Common myeloid progenitor, CD34-positive (primary cell): ENCODE data around the gene BFSP1.
A peak's percentile ranks its signal among the peaks of the same experiment; 100 is the strongest.

Experiments
- CTCF ChIA-PET: fragments of 350-600 bp; sonication (Branson Sonifier 250); formaldehyde crosslinking; loops from one replicate; lab custom pipeline; 2021; ENCODE audit warnings: antibody characterized with exemption; lab: Charles Lee
- POLR2A ChIA-PET: fragments of 350-600 bp; sonication (Branson Sonifier 250); formaldehyde crosslinking; loops from one replicate; lab custom pipeline; 2021; ENCODE audit warnings: antibody characterized with exemption; lab: Charles Lee
- DNase-seq, 3 donors: peaks; one replicate each; pipeline versions ENCODE4 v3.0.0 to v3.0.0-alpha.2; 2013
- H3K27ac ChIP-seq, 2 experiments: 1 replicate in 1 of 2; 2 replicates in 1 of 2; pipeline ENCODE4 v1.7.0; 2013; ENCODE audit warnings: inconsistent platforms in 2 of 2, low read length in 2 of 2, mild to moderate bottlenecking in 2 of 2, low read depth in 1 of 2, moderate library complexity in 1 of 2; ENCODE audit not compliant: severe bottlenecking in 2 of 2, insufficient read depth in 1 of 2, poor library complexity in 1 of 2
- H3K27me3 ChIP-seq, 5 experiments: replicated peaks in 2 of 5; 1 replicate in 3 of 5; 2 replicates in 2 of 5; pipeline versions ENCODE4 v1.6.1 to v1.7.0; 2013; ENCODE audit warnings: low read length in 4 of 5, mild to moderate bottlenecking in 2 of 5, moderate library complexity in 2 of 5, inconsistent platforms in 1 of 5; ENCODE audit not compliant: insufficient read depth in 5 of 5, control insufficient read depth in 4 of 5
- H3K36me3 ChIP-seq, 4 experiments: 1 replicate in 2 of 4; 2 replicates in 2 of 4; pipeline versions ENCODE4 v1.6.1 to v1.7.0; 2013; ENCODE audit warnings: low read length in 3 of 4, control low read depth in 1 of 4, mild to moderate bottlenecking in 1 of 4; ENCODE audit not compliant: control insufficient read depth in 4 of 4, insufficient read depth in 4 of 4
- H3K4me1 ChIP-seq, 4 experiments: 1 replicate in 3 of 4; 2 replicates in 1 of 4; pipeline versions ENCODE4 v1.6.1 to v1.7.1; 2013; ENCODE audit warnings: low read length in 3 of 4, mild to moderate bottlenecking in 3 of 4, control low read depth in 1 of 4, inconsistent platforms in 1 of 4, moderate library complexity in 1 of 4; ENCODE audit not compliant: control insufficient read depth in 4 of 4, insufficient read depth in 4 of 4; ENCODE audit errors: control extremely low read depth in 1 of 4
- H3K4me3 ChIP-seq, 7 experiments: 1 replicate in 4 of 7; 2 replicates in 3 of 7; pipeline versions ENCODE4 v1.5.1 to v1.7.0; 2013; ENCODE audit warnings: mild to moderate bottlenecking in 7 of 7, low read length in 6 of 7, moderate library complexity in 6 of 7, inconsistent platforms in 2 of 7, low read depth in 2 of 7, control low read depth in 1 of 7; ENCODE audit not compliant: insufficient read depth in 4 of 7, control insufficient read depth in 1 of 7; ENCODE audit errors: extremely low read depth in 1 of 7
- H3K9me3 ChIP-seq, 5 experiments: 1 replicate in 4 of 5; 2 replicates in 1 of 5; pipeline versions ENCODE4 v1.6.1 to v1.7.1; 2013; ENCODE audit warnings: low read length in 4 of 5, mild to moderate bottlenecking in 2 of 5, inconsistent platforms in 1 of 5, low read depth in 1 of 5, moderate library complexity in 1 of 5; ENCODE audit not compliant: control insufficient read depth in 4 of 5, insufficient read depth in 2 of 5; ENCODE audit errors: control extremely low read depth in 1 of 5
- WGBS: methylation state at CpG from one replicate; pipeline ENCODE4 v1.1.5; 2013; ENCODE audit not compliant: insufficient coverage; 5-methylcytosine and 5-hydroxymethylcytosine counted together

Gene BFSP1

GRCh38 chr20:17468073-17468840 is 62.9 kb downstream of the BFSP1 start:
- Histone ChIP-seq H3K4me1 (no peaks in the 10 kb centered on the region), H3K27me3 (peaks cover 0 to 3% (median 0%) of the 10 kb centered on the region in 5 experiments), H3K4me3 (no peak overlapping the region), H3K9me3 (no peaks in the 10 kb centered on the region), H3K36me3 (no peaks in the 10 kb centered on the region), H3K27ac (no peak overlapping the region)
- DNase-seq, result no peak
- POLR2A ChIA-PET, result no interaction called here
- 90% methylated on average over 22 of the region's 24 CpGs for WGBS
- CTCF ChIA-PET, result no interaction called here

GRCh38 chr20:17467120-17467655 is 64.0 kb downstream of the BFSP1 start:
- ChIA-PET POLR2A (no interaction called here), CTCF (no interaction called here)
- H3K4me3 ChIP-seq, result no peak overlapping the region
- H3K27me3 ChIP-seq, result peaks cover 0 to 6% (median 0%) of the 10 kb centered on the region in 5 experiments
- 100% methylated on average over 1 of the region's 4 CpGs for WGBS
- H3K36me3 ChIP-seq, result no peaks in the 10 kb centered on the region
- H3K4me1 ChIP-seq, result no peaks in the 10 kb centered on the region
- no peaks in the 10 kb centered on the region for H3K9me3 ChIP-seq
- DNase-seq, result no peak
- no peak overlapping the region for H3K27ac ChIP-seq

GRCh38 chr20:17466641-17467040 is 64.5 kb downstream of the BFSP1 start:
- Histone ChIP-seq H3K27me3 (peaks cover 0 to 7% (median 0%) of the 10 kb centered on the region in 5 experiments), H3K4me1 (no peaks in the 10 kb centered on the region), H3K4me3 (no peak overlapping the region), H3K9me3 (no peaks in the 10 kb centered on the region), H3K27ac (no peak overlapping the region), H3K36me3 (no peaks in the 10 kb centered on the region)
- CTCF ChIA-PET, result no interaction called here
- 95% methylated on average over 7 of the region's 7 CpGs for WGBS
- POLR2A ChIA-PET, result no interaction called here
- DNase-seq, result no peak

GRCh38 chr20:17465236-17465635 is 65.9 kb downstream of the BFSP1 start:
- CTCF ChIA-PET, result no interaction called here
- WGBS, result 95% methylated on average over 10 of the region's 10 CpGs
- Histone ChIP-seq H3K9me3 (no peaks in the 10 kb centered on the region), H3K4me1 (no peaks in the 10 kb centered on the region), H3K36me3 (no peaks in the 10 kb centered on the region), H3K27me3 (peaks cover 0 to 5% (median 0%) of the 10 kb centered on the region in 5 experiments), H3K4me3 (no peak overlapping the region), H3K27ac (no peak overlapping the region)
- POLR2A ChIA-PET, result no interaction called here
- no peak for DNase-seq

GRCh38 chr20:17463711-17464110 is 67.5 kb downstream of the BFSP1 start:
- ChIA-PET POLR2A (no interaction called here), CTCF (no interaction called here)
- no peak for DNase-seq
- WGBS, result no CpG with 5 or more reads among the region's 1 CpG
- no peaks in the 10 kb centered on the region for H3K36me3 ChIP-seq
- H3K27me3 ChIP-seq, result peaks cover 0 to 4% (median 0%) of the 10 kb centered on the region in 5 experiments
- H3K27ac ChIP-seq, result no peak overlapping the region
- no peaks in the 10 kb centered on the region for H3K9me3 ChIP-seq
- H3K4me3 ChIP-seq, result no peak overlapping the region
- no peaks in the 10 kb centered on the region for H3K4me1 ChIP-seq

GRCh38 chr20:17461941-17462340 is 69.2 kb downstream of the BFSP1 start:
- ChIA-PET POLR2A (no interaction called here), CTCF (interaction anchor here (1.0 kb wide), 1 partner anchor 31 kb away, joined by 3 read pairs; no protein-coding TSS in a partner anchor)
- WGBS, result 92% methylated on average over 2 of the region's 3 CpGs
- DNase-seq, result no peak
- no peak overlapping the region for H3K27ac ChIP-seq
- no peaks in the 10 kb centered on the region for H3K36me3 ChIP-seq
- no peaks in the 10 kb centered on the region for H3K4me1 ChIP-seq
- no peaks in the 10 kb centered on the region for H3K9me3 ChIP-seq
- peaks cover 0 to 5% (median under 1%) of the 10 kb centered on the region in 5 experiments for H3K27me3 ChIP-seq
- no peak overlapping the region for H3K4me3 ChIP-seq

GRCh38 chr20:17460119-17460518 is 71.1 kb downstream of the BFSP1 start:
- CTCF ChIA-PET, result interaction anchor here (1.2 kb wide), 1 partner anchor 27 kb away, joined by 3 read pairs; no protein-coding TSS in a partner anchor

More at GRCh38 chr20:17460119-17460518, 71.1 kb downstream of the BFSP1 start:
- WGBS, result 100% methylated on average over 1 of the region's 2 CpGs
- H3K27me3 ChIP-seq, result peaks cover 0 to 8% (median 2%) of the 10 kb centered on the region in 5 experiments
- H3K9me3 ChIP-seq, result no peaks in the 10 kb centered on the region
- no peak overlapping the region for H3K4me3 ChIP-seq
- DNase-seq, result peak in 2 of 3 donors; percentile 15 to 25
- no peaks in the 10 kb centered on the region for H3K36me3 ChIP-seq
- POLR2A ChIA-PET, result no interaction called here
- no peak overlapping the region for H3K27ac ChIP-seq
- H3K4me1 ChIP-seq, result no peaks in the 10 kb centered on the region
